Astrocyte of the cerebellum (primary cell): ENCODE results near the gene NUAK2.

Experiments used
- DNase-seq: peaks from one replicate; pipeline ENCODE4 v3.0.0-alpha.2; 2011; ENCODE audit warnings: low read depth
- H3K4me3 ChIP-seq: 2 replicates; pipeline ENCODE4 v1.5.1; 2011; ENCODE audit warnings: mild to moderate bottlenecking, low read depth, low read length, moderate library complexity
- CTCF ChIP-seq: IDR thresholded peaks from 2 replicates; pipeline ENCODE4 v1.5.1; 2012; ENCODE audit warnings: low read length, low read depth, moderate library complexity, mild to moderate bottlenecking; ENCODE audit errors: missing control alignments
- in situ Hi-C: cut with HindIII; loops from 2 replicates; pipeline ENCODE4 v1.10.0; 2017; ENCODE audit warnings: low sequenced_read_pairs

NUAK2 gene

GRCh38 chr1:205323794-205324193, 2.2 kb upstream of the NUAK2 start:
- no peak overlapping the region for H3K4me3 ChIP-seq
- in situ Hi-C loops: no loop called here
- DNase-seq: no peak
- TF ChIP-seq CTCF: no peak

GRCh38 chr1:205321959-205322283, 376 bp upstream of the NUAK2 start:
- peak overlapping the region; percentile 90 for H3K4me3 ChIP-seq
- no peak for DNase-seq
- in situ Hi-C loops: no loop called here
- TF ChIP-seq CTCF: no peak

GRCh38 chr1:205319081-205320018, 2.2 kb downstream of the NUAK2 start:
- H3K4me3 ChIP-seq: peak overlapping the region; percentile 90
- no peak for TF ChIP-seq CTCF
- in situ Hi-C loops: no loop called here
- peak; percentile 56 for DNase-seq

- H3K4me3 ChIP-seq: no peak overlapping the region
- in situ Hi-C loops: no loop called here
- DNase-seq: no peak
- no peak for TF ChIP-seq CTCF
Observed at GRCh38 chr1:205318231-205318991, 3.1 kb downstream of the NUAK2 start.

- in situ Hi-C loops: no loop called here
- TF ChIP-seq CTCF: peak; percentile 12
- H3K4me3 ChIP-seq: no peak overlapping the region
- no peak for DNase-seq
Observed at GRCh38 chr1:205317311-205317917, 4.1 kb downstream of the NUAK2 start.

GRCh38 chr1:205316161-205316566, 5.4 kb downstream of the NUAK2 start:
- H3K4me3 ChIP-seq: no peak overlapping the region
- in situ Hi-C loops: no loop called here
- TF ChIP-seq CTCF: peak; percentile 7
- no peak for DNase-seq
